CD14-positive monocyte (primary cell): Measurements from ENCODE around the gene RPUSD3. TPM values are rescaled to one million over a fixed set of nuclear protein-coding genes. Genes with fewer than 3 reads are reported as not detected.

Source experiments
- DNase-seq, 3 donors: peaks; one replicate each; pipeline ENCODE4 v3.0.0-alpha.2; 2011 to 2022
- H2AFZ ChIP-seq: 2 replicates; pipeline ENCODE4 v1.6.0; 2012; ENCODE audit warnings: mild to moderate bottlenecking, low read depth, low read length, inconsistent platforms; ENCODE audit not compliant: insufficient read depth, poor library complexity, severe bottlenecking
- H3K27ac ChIP-seq, 2 donors: 1 replicate in 1 of 2; 2 replicates in 1 of 2; pipeline ENCODE4 v1.5.1; 2012 to 2013; ENCODE audit warnings: low read length in 2 of 2, control low read depth in 1 of 2, inconsistent platforms in 1 of 2, low read depth in 1 of 2, mild to moderate bottlenecking in 1 of 2
- H3K27me3 ChIP-seq, 2 donors: one replicate each; pipeline versions ENCODE4 v1.6.0 to v1.6.1; 2011 to 2013; ENCODE audit warnings: low read length in 2 of 2; ENCODE audit not compliant: control insufficient read depth in 2 of 2, insufficient read depth in 2 of 2
- H3K36me3 ChIP-seq, 2 donors: replicated peaks in 1 of 2; 1 replicate in 1 of 2; 2 replicates in 1 of 2; pipeline versions ENCODE4 v1.5.1 to v1.6.1; 2012 to 2013; ENCODE audit warnings: low read length in 2 of 2, control low read depth in 1 of 2, inconsistent platforms in 1 of 2, mild to moderate bottlenecking in 1 of 2; ENCODE audit not compliant: insufficient read depth in 2 of 2, control insufficient read depth in 1 of 2
- H3K4me1 ChIP-seq, 2 donors: 1 replicate in 1 of 2; 2 replicates in 1 of 2; pipeline versions ENCODE4 v1.5.1 to v1.6.1; 2012 to 2013; ENCODE audit warnings: low read length in 2 of 2, control low read depth in 1 of 2, inconsistent platforms in 1 of 2, mild to moderate bottlenecking in 1 of 2, moderate library complexity in 1 of 2; ENCODE audit not compliant: insufficient read depth in 2 of 2, control insufficient read depth in 1 of 2
- H3K4me2 ChIP-seq: replicated peaks from 2 replicates; pipeline ENCODE3; 2012; ENCODE audit warnings: low read length, moderate library complexity, mild to moderate bottlenecking; ENCODE audit not compliant: poor library complexity, severe bottlenecking; ENCODE audit errors: extremely low read depth
- H3K4me3 ChIP-seq, 3 experiments: fragments of 200-600 bp in 1 of 3; sonication (generic) in 1 of 3; replicated peaks in 1 of 3; 1 replicate in 2 of 3; 2 replicates in 1 of 3; pipeline ENCODE4 v1.5.1; 2011 to 2013; ENCODE audit warnings: low read length in 3 of 3, mild to moderate bottlenecking in 3 of 3, control low read depth in 2 of 3, low read depth in 2 of 3, inconsistent platforms in 1 of 3, moderate library complexity in 1 of 3
- H3K79me2 ChIP-seq: 2 replicates; pipeline ENCODE4 v1.6.0; 2012; ENCODE audit warnings: mild to moderate bottlenecking, control low read depth, inconsistent platforms, low read length, moderate library complexity; ENCODE audit not compliant: insufficient read depth
- H3K9ac ChIP-seq: 2 replicates; pipeline ENCODE4 v1.6.0; 2017; ENCODE audit warnings: low read length, mild to moderate bottlenecking; ENCODE audit not compliant: insufficient read depth, poor library complexity, severe bottlenecking
- H3K9me3 ChIP-seq, 2 donors: replicated peaks in 1 of 2; 1 replicate in 1 of 2; 2 replicates in 1 of 2; pipeline versions ENCODE4 v1.5.1 to v1.6.1; 2012 to 2013; ENCODE audit warnings: low read length in 2 of 2, control low read depth in 1 of 2; ENCODE audit not compliant: control insufficient read depth in 1 of 2, insufficient read depth in 1 of 2
- H4K20me1 ChIP-seq: 2 replicates; pipeline ENCODE4 v1.6.0; 2012; ENCODE audit warnings: mild to moderate bottlenecking, low read length, control low read depth, moderate library complexity; ENCODE audit not compliant: insufficient read depth
- H3K27ac Mint-ChIP-seq, 7 donors: one replicate each; pipeline ENCODE4 v1.8.0; 2020; ENCODE audit warnings: mild to moderate bottlenecking in 7 of 7, mixed read lengths in 7 of 7, moderate library complexity in 6 of 7, inconsistent platforms in 2 of 7
- H3K27me3 Mint-ChIP-seq, 3 donors: one replicate each; pipeline ENCODE4 v1.8.0; 2021 to 2022; ENCODE audit warnings: low read depth in 3 of 3, mild to moderate bottlenecking in 3 of 3, mixed read lengths in 3 of 3, moderate library complexity in 3 of 3, inconsistent platforms in 1 of 3
- H3K36me3 Mint-ChIP-seq, 2 donors: one replicate each; pipeline ENCODE4 v1.8.0; 2020; ENCODE audit warnings: mixed read lengths in 2 of 2, inconsistent platforms in 1 of 2, mild to moderate bottlenecking in 1 of 2
- H3K4me1 Mint-ChIP-seq: one replicate; pipeline ENCODE4 v1.8.0; 2020; ENCODE audit warnings: mild to moderate bottlenecking, mixed read lengths
- H3K4me3 Mint-ChIP-seq, 2 donors: one replicate each; pipeline ENCODE4 v1.8.0; 2020; ENCODE audit warnings: mild to moderate bottlenecking in 2 of 2, mixed read lengths in 2 of 2, moderate library complexity in 1 of 2
- H3K9me3 Mint-ChIP-seq, 7 donors: one replicate each; pipeline ENCODE4 v1.8.0; 2020 to 2022; ENCODE audit warnings: mixed read lengths in 7 of 7, mild to moderate bottlenecking in 6 of 7, moderate library complexity in 6 of 7, inconsistent platforms in 2 of 7
- CTCF ChIP-seq: fragments of 200-600 bp; IDR thresholded peaks from one replicate; pipeline ENCODE4 v1.8.0; 2022; ENCODE audit warnings: antibody characterized with exemption, mild to moderate bottlenecking
- WGBS: methylation state at CpG from one replicate; pipeline ENCODE4 v1.1.5; 2013; ENCODE audit warnings: missing lambda C conversion rate; ENCODE audit not compliant: insufficient coverage; 5-methylcytosine and 5-hydroxymethylcytosine counted together
- intact Hi-C, 2 donors: fragments of 100-400 bp; cut with micrococcal nuclease; formaldehyde crosslinking; loops; one replicate each; pipeline versions ENCODE4 v1.15.0 to v1.15.1; 2023
- polyA plus RNA-seq, 3 donors: library from polyadenylated mRNA; depleted of rRNA in 1 of 3; unstranded in 2 of 3; stranded (reverse) in 1 of 3; fragments of 300-500 nt in 2 of 3; fragments of >200 nt in 1 of 3; fragmentation: Illumina TruSeq in 2 of 3; gene quantifications; 1 replicate in 2 of 3; 2 replicates in 1 of 3; pipeline ENCODE4 v1.2.3, GENCODE V29; 2012 to 2021

Gene RPUSD3
- polyA plus RNA-seq, 3 donors = 42.6 to 51.5 (median 43.4) TPM

GRCh38 chr3:9825451-9826040 is 18.3 kb downstream of the RPUSD3 start:
- Histone ChIP-seq H3K27me3 (no peaks in the 10 kb centered on the region), H3K4me3 (no peak overlapping the region), H3K9me3 (no peaks in the 10 kb centered on the region), H2AFZ (no peak overlapping the region), H3K27ac (no peak overlapping the region), H3K4me1 (no peaks in the 10 kb centered on the region), H3K79me2 (no peaks in the 10 kb centered on the region), H3K36me3 (peaks cover 12 to 34% of the 10 kb centered on the region in 2 donors), H3K9ac (no peak overlapping the region), H4K20me1 (no peaks in the 10 kb centered on the region), H3K4me2 (no peak overlapping the region)
- 93% methylated on average over 10 of the region's 14 CpGs for WGBS
- DNase-seq = no peak
- Mint-ChIP-seq H3K4me1 (peaks cover 2% of the 10 kb centered on the region), H3K9me3 (no peaks in the 10 kb centered on the region), H3K36me3 (peaks cover 28 to 48% of the 10 kb centered on the region in 2 donors), H3K4me3 (no peak overlapping the region), H3K27ac (no peak overlapping the region), H3K27me3 (peaks cover 0 to 2% (median 0%) of the 10 kb centered on the region in 3 donors)
- intact Hi-C loops = no loop called here
- TF ChIP-seq CTCF = no peak

- intact Hi-C loops = no loop called here
- no peaks in the 10 kb centered on the region for H3K4me1 Mint-ChIP-seq
- H4K20me1 ChIP-seq = no peaks in the 10 kb centered on the region
- no peak overlapping the region for H3K9ac ChIP-seq
- H3K4me3 Mint-ChIP-seq = no peak overlapping the region
- H3K36me3 ChIP-seq = peaks cover 6 to 27% of the 10 kb centered on the region in 2 donors
- H3K79me2 ChIP-seq = no peaks in the 10 kb centered on the region
- H3K27me3 Mint-ChIP-seq = peaks cover 0 to 7% (median 3%) of the 10 kb centered on the region in 3 donors
- DNase-seq = no peak
- TF ChIP-seq CTCF = no peak
- H3K27me3 ChIP-seq = no peaks in the 10 kb centered on the region
- WGBS = 100% methylated on average over 2 of the region's 2 CpGs
- H2AFZ ChIP-seq = no peak overlapping the region
- peak overlapping the region in 2 of 7 donors; percentile 36 to 63 for H3K27ac Mint-ChIP-seq
- H3K4me2 ChIP-seq = no peak overlapping the region
- no peak overlapping the region for H3K27ac ChIP-seq
- H3K4me3 ChIP-seq = no peak overlapping the region
- H3K4me1 ChIP-seq = no peaks in the 10 kb centered on the region
- H3K36me3 Mint-ChIP-seq = peaks cover 19 to 48% of the 10 kb centered on the region in 2 donors
- peaks cover 0 to 2% (median 0%) of the 10 kb centered on the region in 7 donors for H3K9me3 Mint-ChIP-seq
- no peaks in the 10 kb centered on the region for H3K9me3 ChIP-seq
Observed at GRCh38 chr3:9820946-9821345, 22.9 kb downstream of the RPUSD3 start.
